GM19395 (cell line): ENCODE data around the gene PAEP.
"Not testable (repeated sequence)": the region's sequence is repeated elsewhere in the genome, so short reads cannot be mapped to it uniquely, and the experiment has no call there.

Source experiments
- ATAC-seq: cut with Tn5 transposase; IDR thresholded peaks from one replicate; pipeline ENCODE4 v1.9.1; 2021; ENCODE audit warnings: mild to moderate bottlenecking, moderate library complexity; ENCODE audit not compliant: unreplicated experiment

PAEP gene

GRCh38 chr9:135525241-135526088, 36.1 kb upstream of the PAEP start:
- ATAC-seq: no peak

GRCh38 chr9:135526089-135526729, 35.3 kb upstream of the PAEP start:
- no peak for ATAC-seq

GRCh38 chr9:135526730-135527571, 34.6 kb upstream of the PAEP start:
- no peak for ATAC-seq

GRCh38 chr9:135528842-135529435, 32.6 kb upstream of the PAEP start:
- ATAC-seq: not testable (repeated sequence)

GRCh38 chr9:135530146-135530545, 31.4 kb upstream of the PAEP start:
- ATAC-seq: no peak

- no peak for ATAC-seq
Measured at GRCh38 chr9:135531096-135531495, 30.5 kb upstream of the PAEP start.

GRCh38 chr9:135533113-135533512, 28.4 kb upstream of the PAEP start:
- ATAC-seq: no peak

GRCh38 chr9:135533674-135534073, 27.9 kb upstream of the PAEP start:
- ATAC-seq: no peak

- not testable (repeated sequence) for ATAC-seq
Measured at GRCh38 chr9:135534192-135534711, 27.3 kb upstream of the PAEP start.

- ATAC-seq: not testable (repeated sequence)
Measured at GRCh38 chr9:135534826-135535225, 26.7 kb upstream of the PAEP start.

GRCh38 chr9:135535631-135536030, 25.9 kb upstream of the PAEP start:
- not testable (repeated sequence) for ATAC-seq

- ATAC-seq: no peak
Measured at GRCh38 chr9:135536216-135536615, 25.3 kb upstream of the PAEP start.

- ATAC-seq: not testable (repeated sequence)
Measured at GRCh38 chr9:135543262-135543894, 18.2 kb upstream of the PAEP start.

- ATAC-seq: no peak
Measured at GRCh38 chr9:135544981-135545635, 16.4 kb upstream of the PAEP start.

- ATAC-seq: not testable (repeated sequence)
Measured at GRCh38 chr9:135545646-135546176, 15.8 kb upstream of the PAEP start, which contains the start of gene OBP2A. OBP2A (plus strand) TSS chr9:135546126; CDS start chr9:135546181, 55 bp downstream.

GRCh38 chr9:135546792-135547617, 14.6 kb upstream of the PAEP start:
- ATAC-seq: not testable (repeated sequence)

GRCh38 chr9:135547756-135548736, 13.5 kb upstream of the PAEP start:
- ATAC-seq: no peak
